GM13977 (cell line): ENCODE results near the gene PAK5.
"Not testable (repeated sequence)": the region's sequence is repeated elsewhere in the genome, so short reads cannot be mapped to it uniquely, and the experiment has no call there.

ENCODE experiments used
- DNase-seq: peaks from one replicate; pipeline ENCODE4 v3.0.0; 2012; ENCODE audit warnings: low spot score
- in situ Hi-C: fragments of 300-500 bp; cut with MboI; formaldehyde crosslinking; loops from one replicate; pipeline ENCODE4 v1.12.0; 2022; ENCODE audit warnings: low sequenced_read_pairs, low pct_unique_long_range_greater_than_20kb, mixed read lengths, inconsistent platforms; ENCODE audit not compliant: unreplicated experiment
- TF ChIP-seq, protein P1 (sequence below): IDR thresholded peaks from 2 replicates; pipeline ENCODE4 v1.5.1; 2012; ENCODE audit warnings: mild to moderate bottlenecking, control low read depth; ENCODE audit not compliant: insufficient read depth; ENCODE audit errors: extremely low read depth, missing control alignments

Gene PAK5

DNA sequence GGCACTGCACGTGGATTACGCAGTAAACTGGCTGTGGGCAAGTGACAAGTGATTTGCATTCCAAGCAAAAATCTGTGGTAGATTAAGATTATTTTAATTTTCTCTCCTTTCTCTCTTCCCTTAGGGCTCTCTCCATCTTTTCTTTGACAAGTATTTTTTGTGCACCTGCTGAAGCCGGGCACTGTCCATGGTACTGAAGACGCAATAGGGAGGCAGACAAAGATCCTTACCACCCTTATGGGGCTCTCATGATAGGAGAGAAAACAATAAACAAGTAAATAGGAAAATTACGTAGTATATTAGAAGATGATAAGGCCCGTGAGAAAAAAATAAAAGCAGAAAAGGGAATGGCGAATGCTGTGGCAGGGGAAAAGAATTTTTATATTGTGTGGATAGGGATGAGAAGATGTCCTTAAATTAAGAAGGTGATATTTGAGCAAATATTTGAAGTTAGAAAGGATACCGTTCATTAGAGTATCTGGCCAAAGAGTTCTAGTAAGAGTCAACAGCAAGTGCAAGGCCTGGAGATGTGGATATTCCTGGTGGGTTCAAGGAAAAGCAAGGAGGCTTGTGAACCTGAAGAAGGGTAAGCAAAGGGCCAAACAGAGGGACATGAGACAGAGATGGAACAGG lies 178.5 kb downstream of the PAK5 start:
- in situ Hi-C loops, result no loop called here
- DNase-seq, result no peak

DNA sequence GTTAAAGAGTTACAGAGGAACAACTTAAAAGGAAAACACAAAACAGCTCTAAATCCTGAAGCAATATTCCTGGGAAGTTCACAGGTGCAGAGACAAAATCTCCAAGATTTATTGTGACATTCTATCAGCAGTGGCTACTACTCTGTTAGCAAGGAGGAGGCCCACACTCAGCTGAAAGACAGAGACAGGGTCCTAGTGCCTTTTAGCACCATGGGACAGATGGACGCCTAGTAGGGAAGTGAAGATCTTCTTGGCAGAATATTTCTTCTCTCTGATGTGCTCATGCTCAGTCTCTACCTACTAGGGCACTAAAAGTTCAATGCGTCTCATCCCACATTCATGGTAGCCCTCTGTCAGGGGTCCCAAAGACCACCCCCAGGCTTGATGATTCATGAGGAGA lies 191.1 kb downstream of the PAK5 start:
- TF ChIP-seq, protein P1, sequence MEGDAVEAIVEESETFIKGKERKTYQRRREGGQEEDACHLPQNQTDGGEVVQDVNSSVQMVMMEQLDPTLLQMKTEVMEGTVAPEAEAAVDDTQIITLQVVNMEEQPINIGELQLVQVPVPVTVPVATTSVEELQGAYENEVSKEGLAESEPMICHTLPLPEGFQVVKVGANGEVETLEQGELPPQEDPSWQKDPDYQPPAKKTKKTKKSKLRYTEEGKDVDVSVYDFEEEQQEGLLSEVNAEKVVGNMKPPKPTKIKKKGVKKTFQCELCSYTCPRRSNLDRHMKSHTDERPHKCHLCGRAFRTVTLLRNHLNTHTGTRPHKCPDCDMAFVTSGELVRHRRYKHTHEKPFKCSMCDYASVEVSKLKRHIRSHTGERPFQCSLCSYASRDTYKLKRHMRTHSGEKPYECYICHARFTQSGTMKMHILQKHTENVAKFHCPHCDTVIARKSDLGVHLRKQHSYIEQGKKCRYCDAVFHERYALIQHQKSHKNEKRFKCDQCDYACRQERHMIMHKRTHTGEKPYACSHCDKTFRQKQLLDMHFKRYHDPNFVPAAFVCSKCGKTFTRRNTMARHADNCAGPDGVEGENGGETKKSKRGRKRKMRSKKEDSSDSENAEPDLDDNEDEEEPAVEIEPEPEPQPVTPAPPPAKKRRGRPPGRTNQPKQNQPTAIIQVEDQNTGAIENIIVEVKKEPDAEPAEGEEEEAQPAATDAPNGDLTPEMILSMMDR, result no peak
- in situ Hi-C loops, result no loop called here
- DNase-seq, result no peak

More for the DNA sequence above, 178.5 kb downstream of the PAK5 start:
- TF ChIP-seq, protein P1, result no peak

DNA sequence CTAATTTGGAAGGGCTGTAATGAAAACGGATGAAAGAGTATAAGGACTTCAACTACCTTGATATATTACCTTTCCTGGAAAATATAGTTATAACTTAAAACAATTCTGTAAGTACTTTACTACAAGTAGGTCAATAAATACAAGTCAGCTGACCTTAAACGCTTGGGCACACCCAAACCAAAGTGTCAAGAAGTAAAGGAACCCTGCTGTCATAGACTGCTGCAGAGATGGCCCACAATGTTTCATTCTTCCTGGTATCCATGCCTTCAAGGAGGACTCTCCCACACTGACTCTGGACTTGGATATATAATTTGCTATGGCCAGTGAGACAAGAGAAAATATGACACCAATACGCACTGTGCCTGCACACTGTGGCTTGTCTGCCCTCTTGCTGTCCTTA lies 192.5 kb downstream of the PAK5 start:
- TF ChIP-seq, protein P1, result no peak
- no peak for DNase-seq
- in situ Hi-C loops, result no loop called here

DNA sequence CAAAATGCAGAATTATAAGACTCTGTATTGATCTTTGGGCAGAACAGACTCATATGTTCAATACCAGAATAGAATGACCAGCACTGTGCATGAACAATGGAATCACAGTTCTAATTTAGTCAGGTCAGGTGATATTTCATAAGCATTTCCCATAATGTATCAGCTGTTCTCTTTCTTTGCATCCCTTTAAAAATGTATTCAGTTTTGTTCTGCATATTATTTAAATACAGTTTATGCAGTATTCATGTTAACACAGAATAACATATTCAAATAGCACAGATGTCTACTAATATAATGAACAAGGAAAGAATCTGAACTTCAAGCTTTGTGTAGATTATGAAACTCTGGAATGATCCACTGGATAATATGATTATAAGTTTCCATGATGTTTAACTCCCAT lies 196.0 kb downstream of the PAK5 start:
- TF ChIP-seq, protein P1, result no peak
- no peak for DNase-seq
- in situ Hi-C loops, result no loop called here

DNA sequence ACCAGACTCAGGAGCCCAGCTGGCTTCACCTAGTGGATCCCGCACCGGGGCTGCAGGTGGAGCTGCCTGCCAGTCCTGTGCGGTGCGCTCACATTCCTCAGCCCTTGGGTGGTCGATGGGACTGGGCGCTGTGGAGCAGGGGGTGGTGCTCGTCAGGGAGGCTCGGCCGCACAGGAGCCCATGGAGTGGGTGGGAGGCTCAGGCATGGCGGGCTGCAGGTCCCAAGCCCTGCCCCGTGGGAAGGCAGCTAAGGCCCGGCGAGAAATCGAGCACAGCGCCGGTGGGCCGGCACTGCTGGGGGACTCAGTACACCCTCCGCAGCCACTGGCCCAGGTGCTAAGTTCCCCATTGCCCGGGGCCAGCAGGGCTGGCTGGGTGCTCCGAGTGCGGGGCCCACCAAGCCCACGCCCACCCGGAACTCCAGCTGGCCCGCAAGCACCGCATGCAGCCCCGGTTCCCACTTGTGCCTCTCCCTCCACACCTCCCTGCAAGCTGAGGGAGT lies 197.3 kb downstream of the PAK5 start:
- DNase-seq, in situ Hi-C loops: not testable (repeated sequence)

DNA sequence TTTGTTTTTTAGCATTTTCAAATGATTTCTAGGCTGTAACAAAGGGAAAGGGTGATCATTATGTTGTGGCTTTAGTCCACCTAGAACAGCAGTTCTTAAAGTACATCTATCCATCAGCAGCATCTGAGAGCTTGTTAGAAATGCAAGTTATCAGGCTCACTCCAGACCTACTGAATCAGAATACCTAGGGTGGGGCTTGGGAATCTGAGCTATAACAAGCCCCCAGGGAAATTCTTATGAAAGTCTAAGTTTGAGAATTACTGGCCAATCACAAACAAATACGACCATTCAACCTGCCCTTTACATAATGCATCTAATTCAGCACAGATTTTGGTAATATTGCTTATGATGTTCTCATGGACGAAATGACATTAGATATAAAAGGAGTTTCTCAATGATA lies 201.0 kb downstream of the PAK5 start:
- no peak for DNase-seq
- TF ChIP-seq, protein P1, result no peak
- in situ Hi-C loops, result no loop called here

DNA sequence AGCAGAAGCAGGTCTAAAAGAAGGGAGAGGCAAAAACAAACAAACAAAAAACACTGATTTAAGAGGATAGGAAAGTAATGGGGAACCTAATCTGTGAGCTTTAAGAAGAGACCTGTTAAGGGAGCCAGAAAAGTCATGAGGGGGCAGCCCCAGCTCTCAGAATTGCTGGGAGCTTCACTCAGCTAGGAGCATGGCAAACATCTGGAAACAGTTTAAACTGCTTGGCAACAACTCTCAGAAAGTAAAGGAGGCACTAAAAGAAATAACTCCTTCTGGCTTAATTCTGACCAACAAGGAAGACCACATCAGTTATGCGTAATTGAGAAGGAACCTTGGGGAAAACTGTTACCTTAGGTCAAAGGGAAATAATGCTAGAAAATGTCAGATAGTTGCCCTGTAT lies 203.1 kb downstream of the PAK5 start:
- no peak for DNase-seq
- in situ Hi-C loops, result no loop called here
- TF ChIP-seq, protein P1, result no peak
